Non-pigmented ciliary epithelial cell (primary cell): ENCODE measurements around the gene IMPG2.

Experiments
- DNase-seq: peaks from one replicate; pipeline ENCODE4 v3.0.0-alpha.2; 2010; ENCODE audit warnings: low read depth

Gene IMPG2

GRCh38 chr3:101273608-101274007, 46.8 kb downstream of the IMPG2 start:
- DNase-seq: no peak

GRCh38 chr3:101273156-101273555, 47.2 kb downstream of the IMPG2 start:
- no peak for DNase-seq

GRCh38 chr3:101271728-101272127, 48.6 kb downstream of the IMPG2 start:
- no peak for DNase-seq

- DNase-seq: no peak
These were observed 50.2 kb downstream of the IMPG2 start for GRCh38 chr3:101270149-101270548.

GRCh38 chr3:101268971-101269671, 51.3 kb downstream of the IMPG2 start:
- DNase-seq: no peak

GRCh38 chr3:101268141-101268540, 52.2 kb downstream of the IMPG2 start:
- no peak for DNase-seq

GRCh38 chr3:101266566-101266965, 53.8 kb downstream of the IMPG2 start:
- DNase-seq: no peak

GRCh38 chr3:101266071-101266470, 54.3 kb downstream of the IMPG2 start:
- no peak for DNase-seq

GRCh38 chr3:101262393-101263240, 57.8 kb downstream of the IMPG2 start:
- DNase-seq: no peak

GRCh38 chr3:101261506-101261905, 58.9 kb downstream of the IMPG2 start:
- no peak for DNase-seq

GRCh38 chr3:101259485-101260341, 60.7 kb downstream of the IMPG2 start:
- no peak for DNase-seq

GRCh38 chr3:101256511-101256910, 63.9 kb downstream of the IMPG2 start:
- DNase-seq: no peak

- no peak for DNase-seq
These were observed 64.9 kb downstream of the IMPG2 start for GRCh38 chr3:101255441-101255840.

GRCh38 chr3:101253396-101253795, 67.0 kb downstream of the IMPG2 start:
- DNase-seq: no peak

GRCh38 chr3:101252945-101253344, 67.4 kb downstream of the IMPG2 start:
- no peak for DNase-seq

- no peak for DNase-seq
These were observed 68.1 kb downstream of the IMPG2 start for GRCh38 chr3:101252307-101252706.

- DNase-seq: no peak
These were observed 68.9 kb downstream of the IMPG2 start for GRCh38 chr3:101251441-101251840.

- DNase-seq: no peak
These were observed 70.9 kb downstream of the IMPG2 start for GRCh38 chr3:101249522-101249921.

GRCh38 chr3:101248736-101249135, 71.6 kb downstream of the IMPG2 start:
- DNase-seq: no peak

- DNase-seq: no peak
These were observed 76.2 kb downstream of the IMPG2 start for GRCh38 chr3:101244212-101244575.

GRCh38 chr3:101243285-101244211, 76.8 kb downstream of the IMPG2 start:
- DNase-seq: no peak
